HepG2 (cell line): ENCODE measurements around the gene FANCM. TPM values are rescaled to one million over a fixed set of nuclear protein-coding genes. Genes with fewer than 3 reads are reported as not detected.

Source experiments
- ASH2L ChIP-seq: fragments of 300-600, 200-600 bp; sonication (generic); IDR thresholded peaks from 2 replicates; pipeline ENCODE4 v1.7.0; 2017; ENCODE audit warnings: low read depth, mild to moderate bottlenecking, moderate library complexity, mixed read lengths, low read length; ENCODE audit not compliant: insufficient read length
- CHD4 ChIP-seq: fragments of 200-600 bp; sonication (generic); IDR thresholded peaks from 2 replicates; pipeline ENCODE4 v1.7.0; 2017; ENCODE audit warnings: mild to moderate bottlenecking, low read length, borderline replicate concordance
- DZIP1 ChIP-seq: sonication (generic); formaldehyde crosslinking; IDR thresholded peaks from 2 replicates; pipeline ENCODE4 v1.5.0; 2020; ENCODE audit warnings: mild to moderate bottlenecking, missing genetic modification reagents
- FOSL1 ChIP-seq: sonication (generic); formaldehyde crosslinking; IDR thresholded peaks from 2 replicates; pipeline ENCODE4 v1.9.0; 2021; ENCODE audit warnings: missing genetic modification reagents, borderline replicate concordance
- FOXO4 ChIP-seq: sonication (generic); formaldehyde crosslinking; conservative IDR thresholded peaks from 2 replicates; pipeline ENCODE4 v1.8.1; 2023; ENCODE audit warnings: missing genetic modification reagents
- GPN1 ChIP-seq: sonication (generic); formaldehyde crosslinking; IDR thresholded peaks from 2 replicates; pipeline ENCODE4 v1.5.1; 2020; ENCODE audit warnings: missing genetic modification reagents, borderline replicate concordance
- HMGA1 ChIP-seq: sonication (generic); formaldehyde crosslinking; conservative IDR thresholded peaks from 2 replicates; pipeline ENCODE4 v1.4.0; 2020; ENCODE audit warnings: missing genetic modification reagents
- HNRNPL ChIP-seq: fragments of 200-400 bp; formaldehyde crosslinking; IDR thresholded peaks from 2 replicates; pipeline ENCODE4 v1.6.1; 2017; ENCODE audit warnings: mild to moderate bottlenecking, low read depth, low read length
- JUND ChIP-seq: sonication (generic); formaldehyde crosslinking; IDR thresholded peaks from 2 replicates; pipeline ENCODE4 v1.8.0; 2022; ENCODE audit warnings: mild to moderate bottlenecking, missing genetic modification reagents
- MIER2 ChIP-seq: IDR thresholded peaks from 2 replicates; pipeline ENCODE4 v1.6.1; 2016; ENCODE audit warnings: missing biosample characterization, missing genetic modification reagents
- NFE2L1 ChIP-seq: sonication (generic); formaldehyde crosslinking; IDR thresholded peaks from 2 replicates; pipeline ENCODE4 v1.4.0; 2020; ENCODE audit warnings: missing genetic modification reagents, mild to moderate bottlenecking, borderline replicate concordance
- REL ChIP-seq: sonication (generic); formaldehyde crosslinking; conservative IDR thresholded peaks from 2 replicates; pipeline ENCODE4 v1.8.0; 2022; ENCODE audit warnings: mild to moderate bottlenecking, missing genetic modification reagents, moderate library complexity
- SIX1 ChIP-seq: sonication (generic); formaldehyde crosslinking; IDR thresholded peaks from 2 replicates; pipeline ENCODE4 v1.4.0; 2020; ENCODE audit warnings: missing genetic modification reagents, borderline replicate concordance
- SRSF1 ChIP-seq: fragments of 200-400 bp; formaldehyde crosslinking; optimal IDR thresholded peaks from 2 replicates; pipeline ENCODE3; 2017; ENCODE audit warnings: mild to moderate bottlenecking, low read depth, low read length, moderate library complexity
- STAG1 ChIP-seq: sonication (generic); formaldehyde crosslinking; IDR thresholded peaks from 2 replicates; pipeline ENCODE4 v1.4.0; 2020; ENCODE audit warnings: missing genetic modification reagents
- ZFYVE20 ChIP-seq: sonication (generic); formaldehyde crosslinking; IDR thresholded peaks from 2 replicates; pipeline ENCODE4 v1.8.0; 2023; ENCODE audit warnings: low read depth, mild to moderate bottlenecking, moderate library complexity, missing genetic modification reagents, borderline replicate concordance
- ZSCAN12 ChIP-seq: sonication (generic); formaldehyde crosslinking; IDR thresholded peaks from 2 replicates; pipeline ENCODE4 v1.9.0; 2021; ENCODE audit warnings: mild to moderate bottlenecking, missing genetic modification reagents
- ZSCAN20 ChIP-seq: sonication (generic); formaldehyde crosslinking; IDR thresholded peaks from 2 replicates; pipeline ENCODE4 v1.4.0; 2020; ENCODE audit warnings: missing genetic modification reagents, mild to moderate bottlenecking, borderline replicate concordance
- polyA plus RNA-seq, 8 experiments: library from polyadenylated mRNA; depleted of rRNA in 3 of 8; stranded (reverse) in 7 of 8; unstranded in 1 of 8; fragments of >200 nt; fragmentation: Illumina TruSeq in 4 of 8; extraction: Trizol in 4 of 8; gene quantifications; 2 replicates each; pipeline versions ENCODE4 v1.2.1 to v1.2.3, GENCODE V29; 2011 to 2016; ENCODE audit warnings: low read depth in 4 of 8, missing spikeins in 1 of 8, mixed read lengths in 1 of 8; ENCODE audit not compliant: insufficient read depth in 1 of 8
- total RNA-seq, 5 experiments: library from RNA; depleted of rRNA; stranded (reverse); fragments of >200 nt; fragmentation: Illumina TruSeq; extraction: Trizol; gene quantifications; 2 replicates each; pipeline ENCODE4 v1.2.3, GENCODE V29; 2016; ENCODE audit warnings: low read depth in 1 of 5
- TF ChIP-seq, protein P1 (sequence below): sonication (generic); formaldehyde crosslinking; IDR thresholded peaks from 2 replicates; pipeline ENCODE4 v1.4.0; 2020; ENCODE audit warnings: missing genetic modification reagents
- TF ChIP-seq, protein P2 (sequence below): sonication (generic); formaldehyde crosslinking; IDR thresholded peaks from 2 replicates; pipeline ENCODE4 v1.8.0; 2022; ENCODE audit warnings: mild to moderate bottlenecking, missing genetic modification reagents, moderate library complexity

The FANCM gene
- total and polyA plus RNA-seq, 2 of the 13 experiments (the other 11 are each of a cell fraction or from before 2014, with no cell fraction given) = 2.6 to 10.4 TPM

DNA sequence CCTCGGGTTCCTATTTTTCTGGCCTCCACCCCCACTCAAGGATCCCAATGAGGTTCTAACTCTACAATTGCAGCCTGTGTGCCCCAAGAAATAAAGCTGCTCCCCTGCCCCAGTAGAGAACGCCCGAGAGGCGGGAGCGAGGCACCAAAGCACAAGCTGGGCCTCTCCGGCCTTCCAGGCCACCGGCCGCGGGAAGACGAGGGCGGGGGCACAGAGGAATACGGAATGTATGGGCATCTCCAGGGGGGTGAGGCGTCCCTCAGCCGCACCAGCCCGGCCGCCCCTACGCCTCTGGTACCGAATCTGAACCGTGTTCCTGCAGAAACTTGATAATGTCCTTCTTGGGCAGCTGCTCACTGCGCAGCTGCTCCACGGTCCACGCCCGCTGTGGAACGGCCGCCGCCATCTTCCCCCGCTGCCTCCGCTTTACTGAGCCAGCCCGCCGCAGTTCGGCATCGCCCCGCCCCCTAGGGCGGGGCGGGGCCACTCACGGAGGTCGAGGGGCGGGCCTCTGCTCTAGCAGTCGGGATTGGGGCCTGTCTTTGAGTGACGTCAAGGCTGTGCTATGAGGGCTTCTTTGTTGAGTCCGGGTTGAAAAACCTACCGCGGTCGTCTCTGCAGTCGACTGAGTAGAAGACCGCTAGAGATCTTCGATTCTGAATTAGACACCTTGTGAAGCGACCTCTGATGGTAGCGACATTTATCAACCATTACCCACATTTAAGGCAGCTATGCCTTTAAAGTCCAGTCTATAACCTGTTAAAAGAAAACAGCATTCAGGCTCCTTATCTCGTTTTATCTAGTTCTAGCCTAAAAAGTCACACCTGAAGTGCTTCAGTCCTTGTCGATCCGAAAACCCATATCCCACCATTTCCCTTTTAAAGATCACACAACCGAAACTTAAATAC lies 1.4 kb upstream of the FANCM start, which contains the start of gene FKBP3 (continued):
- no peak for TF ChIP-seq GPN1
- no peak for TF ChIP-seq NFE2L1
- TF ChIP-seq DZIP1 = 0 out of 2 replicates have a peak, but pooled peaks have one; percentile 71
- no peak for TF ChIP-seq MIER2 (CRISPR knock-in tag)
- TF ChIP-seq, protein P1, sequence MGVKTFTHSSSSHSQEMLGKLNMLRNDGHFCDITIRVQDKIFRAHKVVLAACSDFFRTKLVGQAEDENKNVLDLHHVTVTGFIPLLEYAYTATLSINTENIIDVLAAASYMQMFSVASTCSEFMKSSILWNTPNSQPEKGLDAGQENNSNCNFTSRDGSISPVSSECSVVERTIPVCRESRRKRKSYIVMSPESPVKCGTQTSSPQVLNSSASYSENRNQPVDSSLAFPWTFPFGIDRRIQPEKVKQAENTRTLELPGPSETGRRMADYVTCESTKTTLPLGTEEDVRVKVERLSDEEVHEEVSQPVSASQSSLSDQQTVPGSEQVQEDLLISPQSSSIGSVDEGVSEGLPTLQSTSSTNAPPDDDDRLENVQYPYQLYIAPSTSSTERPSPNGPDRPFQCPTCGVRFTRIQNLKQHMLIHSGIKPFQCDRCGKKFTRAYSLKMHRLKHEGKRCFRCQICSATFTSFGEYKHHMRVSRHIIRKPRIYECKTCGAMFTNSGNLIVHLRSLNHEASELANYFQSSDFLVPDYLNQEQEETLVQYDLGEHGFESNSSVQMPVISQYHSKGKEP (CRISPR knock-in tag) = no peak
- no peak for TF ChIP-seq ZSCAN20
- TF ChIP-seq FOXO4 (CRISPR knock-in tag) = no peak
- 0 out of 2 replicates have a peak, but pooled peaks have one; percentile 66 for TF ChIP-seq ZSCAN12 (CRISPR knock-in tag)
- no peak for TF ChIP-seq HMGA1 (CRISPR knock-in tag)
- TF ChIP-seq, protein P2, sequence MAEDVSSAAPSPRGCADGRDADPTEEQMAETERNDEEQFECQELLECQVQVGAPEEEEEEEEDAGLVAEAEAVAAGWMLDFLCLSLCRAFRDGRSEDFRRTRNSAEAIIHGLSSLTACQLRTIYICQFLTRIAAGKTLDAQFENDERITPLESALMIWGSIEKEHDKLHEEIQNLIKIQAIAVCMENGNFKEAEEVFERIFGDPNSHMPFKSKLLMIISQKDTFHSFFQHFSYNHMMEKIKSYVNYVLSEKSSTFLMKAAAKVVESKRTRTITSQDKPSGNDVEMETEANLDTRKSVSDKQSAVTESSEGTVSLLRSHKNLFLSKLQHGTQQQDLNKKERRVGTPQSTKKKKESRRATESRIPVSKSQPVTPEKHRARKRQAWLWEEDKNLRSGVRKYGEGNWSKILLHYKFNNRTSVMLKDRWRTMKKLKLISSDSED (CRISPR knock-in tag) = no peak
- peak; percentile 74 for TF ChIP-seq SRSF1
- no peak for TF ChIP-seq REL (CRISPR knock-in tag)
- TF ChIP-seq ASH2L = peak; percentile 96
- no peak for TF ChIP-seq HNRNPL
- no peak for TF ChIP-seq FOSL1 (CRISPR knock-in tag)
- no peak for TF ChIP-seq CHD4
- peak; percentile 39; the same call in 1 of the 2 replicates for TF ChIP-seq STAG1
- no peak for TF ChIP-seq JUND (CRISPR knock-in tag)
- no peak for TF ChIP-seq ZFYVE20 (CRISPR knock-in tag)
- no peak for TF ChIP-seq SIX1 (CRISPR knock-in tag)
